Measurements from ENCODE around the gene ABCC5. TPM values are rescaled to one million over a fixed set of nuclear protein-coding genes. Genes with fewer than 3 reads are reported as not detected.

Gene ABCC5
- total and polyA plus RNA-seq, 3 donors from 2014 or later = 35.2 to 77.9 (median 61.5) TPM

DNA sequence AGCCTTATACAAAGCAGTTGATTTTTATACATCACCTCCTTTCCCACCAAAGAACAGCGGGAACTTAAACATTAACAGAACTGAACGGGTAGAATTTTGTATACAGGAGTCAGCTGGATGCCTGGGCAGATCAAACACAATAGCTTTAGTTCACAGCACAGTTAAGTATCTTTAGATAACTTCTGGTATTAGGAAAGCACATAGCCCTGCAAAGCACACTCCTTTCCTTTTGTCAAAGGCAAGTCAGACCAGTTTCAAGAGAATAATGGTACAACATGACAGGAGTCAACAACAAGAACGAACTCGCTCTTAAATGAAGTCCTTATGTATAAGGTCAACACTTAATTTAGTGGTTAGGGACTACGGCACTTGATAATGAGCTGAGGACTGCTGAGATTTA is 26.3 kb downstream of the ABCC5 start:
- no peak for DNase-seq
- 88 to 91% methylated on average over 5 of the region's 5 CpGs for WGBS, 2 donors
- TF ChIP-seq, protein P1, sequence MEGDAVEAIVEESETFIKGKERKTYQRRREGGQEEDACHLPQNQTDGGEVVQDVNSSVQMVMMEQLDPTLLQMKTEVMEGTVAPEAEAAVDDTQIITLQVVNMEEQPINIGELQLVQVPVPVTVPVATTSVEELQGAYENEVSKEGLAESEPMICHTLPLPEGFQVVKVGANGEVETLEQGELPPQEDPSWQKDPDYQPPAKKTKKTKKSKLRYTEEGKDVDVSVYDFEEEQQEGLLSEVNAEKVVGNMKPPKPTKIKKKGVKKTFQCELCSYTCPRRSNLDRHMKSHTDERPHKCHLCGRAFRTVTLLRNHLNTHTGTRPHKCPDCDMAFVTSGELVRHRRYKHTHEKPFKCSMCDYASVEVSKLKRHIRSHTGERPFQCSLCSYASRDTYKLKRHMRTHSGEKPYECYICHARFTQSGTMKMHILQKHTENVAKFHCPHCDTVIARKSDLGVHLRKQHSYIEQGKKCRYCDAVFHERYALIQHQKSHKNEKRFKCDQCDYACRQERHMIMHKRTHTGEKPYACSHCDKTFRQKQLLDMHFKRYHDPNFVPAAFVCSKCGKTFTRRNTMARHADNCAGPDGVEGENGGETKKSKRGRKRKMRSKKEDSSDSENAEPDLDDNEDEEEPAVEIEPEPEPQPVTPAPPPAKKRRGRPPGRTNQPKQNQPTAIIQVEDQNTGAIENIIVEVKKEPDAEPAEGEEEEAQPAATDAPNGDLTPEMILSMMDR (IDR thresholded peaks at IDR 0.05) = no peak
- TF ChIP-seq POLR2A (IDR thresholded peaks at IDR 0.05) = no peak
- intact Hi-C loops (cut with DNase I; ENCODE audit: low total_unique reads) = no loop called here
- H3K4me1 ChIP-seq = no peaks in the 10 kb centered on the region
- H3K9me3 ChIP-seq = no peaks in the 10 kb centered on the region
- no peak overlapping the region for H3K27ac ChIP-seq
- H3K27me3 ChIP-seq = no peaks in the 10 kb centered on the region
- H3K4me3 ChIP-seq = no peak overlapping the region
- no peaks in the 10 kb centered on the region for H3K36me3 ChIP-seq (ENCODE audit: low read depth, missing control alignments)

DNA sequence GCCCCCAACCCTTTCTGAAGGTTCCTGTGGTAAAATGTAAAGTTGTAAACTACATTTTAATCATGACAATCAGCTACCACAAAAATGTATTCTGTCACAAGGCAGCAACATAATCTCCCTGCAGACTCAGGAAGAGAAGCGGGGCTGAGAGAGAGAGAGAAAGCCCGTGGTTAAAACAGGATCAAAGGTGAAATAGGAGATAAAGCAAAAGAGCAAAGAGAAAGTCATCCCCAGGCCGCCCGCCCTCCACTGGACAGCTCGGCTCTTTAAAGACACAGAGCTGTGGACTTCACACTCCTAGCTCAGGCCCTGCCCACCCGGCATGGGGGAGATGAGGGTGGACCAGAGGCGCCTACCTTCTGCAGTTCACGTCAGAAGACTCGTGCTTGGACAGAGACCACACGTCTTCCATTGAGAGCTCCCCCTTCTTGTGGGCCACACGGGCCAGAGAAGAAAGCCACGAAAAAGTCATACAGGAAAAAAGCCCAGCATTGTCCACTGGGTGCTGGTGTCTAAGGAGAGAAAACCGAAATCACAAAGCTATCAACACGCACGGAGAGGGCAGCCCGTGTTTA is 29.4 kb downstream of the ABCC5 start:
- H3K4me1 ChIP-seq = no peaks in the 10 kb centered on the region
- 86 to 88% methylated on average over 16 of the region's 16 CpGs for WGBS, 2 donors
- H3K36me3 ChIP-seq (ENCODE audit: low read depth, missing control alignments) = no peaks in the 10 kb centered on the region
- no peaks in the 10 kb centered on the region for H3K9me3 ChIP-seq
- intact Hi-C loops (cut with DNase I; ENCODE audit: low total_unique reads) = no loop called here
- H3K27me3 ChIP-seq = no peaks in the 10 kb centered on the region
- H3K27ac ChIP-seq = no peak overlapping the region
- TF ChIP-seq POLR2A (IDR thresholded peaks at IDR 0.05) = no peak
- TF ChIP-seq, protein P1 (IDR thresholded peaks at IDR 0.05) = no peak
- no peak overlapping the region for H3K4me3 ChIP-seq
- DNase-seq = no peak

DNA sequence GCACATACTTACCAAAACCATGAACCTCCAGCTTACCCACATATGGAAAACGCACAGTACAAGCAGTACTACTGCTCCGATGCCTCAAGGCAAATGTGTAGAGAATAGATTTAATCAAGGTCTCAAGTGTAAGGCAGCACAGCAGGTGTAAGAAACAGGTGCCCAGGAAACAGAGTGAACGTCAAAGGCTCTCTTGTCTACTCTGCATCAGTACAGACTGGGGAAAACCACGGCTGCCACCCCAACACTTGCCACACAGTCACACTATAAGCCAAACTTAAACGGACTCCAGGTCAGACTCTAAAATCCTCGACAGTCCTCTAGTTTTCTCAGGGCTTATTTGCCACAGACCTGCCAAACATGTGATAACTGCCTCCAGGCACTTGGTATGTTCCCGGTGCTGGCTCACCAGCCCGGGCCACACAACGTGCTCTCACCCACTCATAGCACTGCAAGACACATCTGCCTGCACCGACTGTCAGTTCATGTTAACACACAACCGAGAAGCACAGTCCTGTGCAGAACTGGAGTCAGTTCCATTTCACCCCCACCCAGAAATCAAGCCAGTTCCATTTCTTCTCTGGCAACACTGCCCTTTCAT is 30.6 kb downstream of the ABCC5 start:
- no peak for DNase-seq
- TF ChIP-seq, protein P1 (IDR thresholded peaks at IDR 0.05) = no peak
- no peak for TF ChIP-seq POLR2A (IDR thresholded peaks at IDR 0.05)
- Histone ChIP-seq H3K4me3 (no peak overlapping the region), H3K27ac (no peak overlapping the region), H3K4me1 (no peaks in the 10 kb centered on the region), H3K27me3 (no peaks in the 10 kb centered on the region), H3K9me3 (no peaks in the 10 kb centered on the region), H3K36me3 (ENCODE audit: low read depth, missing control alignments) (no peaks in the 10 kb centered on the region)
- intact Hi-C loops (cut with DNase I; ENCODE audit: low total_unique reads) = no loop called here
- WGBS, 2 donors = 82 to 84% methylated on average over 11 of the region's 11 CpGs

DNA sequence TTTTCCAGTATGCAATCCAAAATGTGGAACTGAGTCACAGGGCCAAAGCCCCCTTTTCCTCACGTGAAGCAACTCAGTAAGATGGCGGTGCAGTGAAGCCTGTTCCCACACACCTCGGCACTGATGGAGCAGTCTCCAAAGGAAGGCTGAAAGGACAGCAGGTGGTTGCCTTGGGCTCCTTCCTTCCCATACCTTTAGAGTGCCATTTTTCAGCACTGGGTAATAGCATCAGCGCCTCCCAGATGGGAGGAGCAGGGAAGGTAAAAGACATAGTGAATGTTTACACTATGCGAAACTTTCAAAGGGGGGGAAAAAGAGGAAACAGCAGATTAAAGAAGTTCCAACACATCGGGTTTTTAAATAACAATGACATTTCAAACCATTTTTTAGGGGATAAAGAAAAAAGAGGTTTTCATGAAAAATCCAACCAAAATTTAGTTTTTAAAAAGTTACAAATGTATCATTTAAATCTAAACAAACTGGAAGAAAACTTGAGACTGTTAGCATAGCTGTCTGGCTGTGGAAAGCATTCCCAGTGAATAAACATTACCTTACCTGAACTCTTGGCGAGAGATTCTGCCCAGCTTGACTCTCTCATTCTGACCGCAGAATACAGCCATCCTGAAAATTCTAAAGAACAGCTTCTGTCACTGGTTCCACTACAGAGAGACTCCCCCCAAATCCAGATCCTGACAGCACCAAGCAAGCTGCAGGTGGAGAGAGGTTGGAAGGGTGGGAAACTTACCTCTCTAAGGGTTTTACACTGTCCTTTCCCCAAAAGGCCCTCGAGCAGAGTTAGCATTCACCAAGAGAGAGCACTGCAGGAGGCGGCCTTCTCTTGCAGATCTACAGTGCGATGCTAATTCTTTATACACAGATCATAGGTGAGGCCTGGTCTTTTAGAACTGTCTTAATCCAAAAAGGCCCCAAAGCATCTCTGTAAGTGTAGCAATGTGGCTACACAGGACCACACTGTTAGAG is 32.6 kb downstream of the ABCC5 start:
- Histone ChIP-seq H3K27me3 (no peaks in the 10 kb centered on the region), H3K9me3 (no peaks in the 10 kb centered on the region), H3K4me1 (no peaks in the 10 kb centered on the region), H3K4me3 (no peak overlapping the region), H3K36me3 (ENCODE audit: low read depth, missing control alignments) (no peaks in the 10 kb centered on the region), H3K27ac (no peak overlapping the region)
- WGBS, 2 donors = 80 to 90% methylated on average over 11 of the region's 11 CpGs
- DNase-seq = no peak
- TF ChIP-seq, protein P1 (IDR thresholded peaks at IDR 0.05) = no peak
- TF ChIP-seq POLR2A (IDR thresholded peaks at IDR 0.05) = no peak
- intact Hi-C loops (cut with DNase I; ENCODE audit: low total_unique reads) = no loop called here
